T47D (cell line): ENCODE results near the gene GFRA1.

ENCODE experiments used
- DNase-seq, 2 experiments: peaks; one replicate each; pipeline versions ENCODE4 v3.0.0 to v3.0.0-alpha.2; 2011 to 2012; ENCODE audit warnings: low read depth in 1 of 2, low spot score in 1 of 2
- JUND ChIP-seq: IDR thresholded peaks from 2 replicates; pipeline ENCODE4 v1.6.1; 2012; ENCODE audit warnings: low read depth
- in situ Hi-C: cut with HindIII; loops from 2 replicates; pipeline ENCODE4 v1.10.0; 2016; ENCODE audit warnings: low sequenced_read_pairs, low pct_unique_long_range_greater_than_20kb

GFRA1 gene

GRCh38 chr10:116246263-116246662 is 26.7 kb downstream of the GFRA1 start:
- DNase-seq, result no peak
- in situ Hi-C loops, result no loop called here
- TF ChIP-seq JUND, result no peak

GRCh38 chr10:116245156-116245555 is 27.9 kb downstream of the GFRA1 start:
- in situ Hi-C loops, result no loop called here
- no peak for DNase-seq
- no peak for TF ChIP-seq JUND

- in situ Hi-C loops, result no loop called here
- DNase-seq, result no peak
- TF ChIP-seq JUND, result no peak
Measured at GRCh38 chr10:116241642-116242410, 31.2 kb downstream of the GFRA1 start.

GRCh38 chr10:116241085-116241484 is 31.9 kb downstream of the GFRA1 start:
- no peak for DNase-seq
- TF ChIP-seq JUND, result no peak
- in situ Hi-C loops, result no loop called here

GRCh38 chr10:116240157-116240950 is 32.7 kb downstream of the GFRA1 start:
- no peak for TF ChIP-seq JUND
- DNase-seq, result no peak
- in situ Hi-C loops, result no loop called here

GRCh38 chr10:116239229-116239628 is 33.8 kb downstream of the GFRA1 start:
- no peak for DNase-seq
- in situ Hi-C loops, result no loop called here
- TF ChIP-seq JUND, result no peak

- no peak for DNase-seq
- TF ChIP-seq JUND, result no peak
- in situ Hi-C loops, result no loop called here
Measured at GRCh38 chr10:116237970-116238369, 35.0 kb downstream of the GFRA1 start.

GRCh38 chr10:116237260-116237659 is 35.7 kb downstream of the GFRA1 start:
- in situ Hi-C loops, result no loop called here
- TF ChIP-seq JUND, result no peak
- no peak for DNase-seq

- no peak for TF ChIP-seq JUND
- no peak for DNase-seq
- in situ Hi-C loops, result no loop called here
Measured at GRCh38 chr10:116233230-116233629, 39.8 kb downstream of the GFRA1 start.

GRCh38 chr10:116232613-116233012 is 40.4 kb downstream of the GFRA1 start:
- no peak for DNase-seq
- in situ Hi-C loops, result no loop called here
- no peak for TF ChIP-seq JUND

GRCh38 chr10:116226766-116227165 is 46.2 kb downstream of the GFRA1 start:
- DNase-seq, result no peak
- TF ChIP-seq JUND, result no peak
- in situ Hi-C loops, result no loop called here

GRCh38 chr10:116226053-116226452 is 47.0 kb downstream of the GFRA1 start:
- no peak for DNase-seq
- in situ Hi-C loops, result no loop called here
- no peak for TF ChIP-seq JUND

GRCh38 chr10:116223289-116223688 is 49.7 kb downstream of the GFRA1 start:
- in situ Hi-C loops, result no loop called here
- no peak for TF ChIP-seq JUND
- no peak for DNase-seq

- TF ChIP-seq JUND, result no peak
- no peak for DNase-seq
- in situ Hi-C loops, result no loop called here
Measured at GRCh38 chr10:116221053-116221452, 52.0 kb downstream of the GFRA1 start.
